ENCODE data around the gene NMRAL1. TPM values are rescaled to one million over a fixed set of nuclear protein-coding genes. Genes with fewer than 3 reads are reported as not detected.

Gene NMRAL1
- total and polyA plus RNA-seq, 7 donors, result 2.5 to 5.5 (median 4.1) TPM

DNA sequence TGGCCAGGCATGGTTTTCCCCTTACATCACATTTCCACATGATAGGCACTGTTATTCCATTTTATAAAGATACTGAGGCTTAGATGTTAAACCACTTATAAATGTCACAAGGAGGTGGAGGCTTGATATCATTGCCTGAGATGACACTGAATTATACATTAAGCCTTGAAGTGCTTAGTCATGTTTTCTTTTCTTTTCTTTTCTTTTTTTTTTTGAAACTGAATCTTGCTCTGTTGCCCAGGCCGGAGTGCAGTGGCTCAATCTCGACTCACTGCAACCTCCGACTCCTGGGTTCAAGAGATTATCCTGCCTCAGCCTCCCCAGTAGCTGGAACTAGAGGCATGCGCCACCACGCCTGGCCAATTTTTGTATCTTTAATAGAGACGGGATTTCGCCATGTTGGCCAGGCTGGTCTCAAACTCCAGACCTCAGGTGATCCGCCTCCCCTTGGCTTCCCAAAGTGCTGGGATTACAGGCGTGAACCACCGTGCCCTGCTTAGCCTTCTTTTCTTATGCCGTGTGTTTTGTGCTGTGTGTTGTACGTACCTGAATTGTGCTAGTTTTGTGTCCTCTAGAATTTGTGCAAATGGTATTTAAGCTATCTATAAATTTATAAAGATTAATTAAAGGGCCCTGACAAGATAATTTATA is 47.6 kb downstream of the NMRAL1 start:
- TF ChIP-seq, protein P1, sequence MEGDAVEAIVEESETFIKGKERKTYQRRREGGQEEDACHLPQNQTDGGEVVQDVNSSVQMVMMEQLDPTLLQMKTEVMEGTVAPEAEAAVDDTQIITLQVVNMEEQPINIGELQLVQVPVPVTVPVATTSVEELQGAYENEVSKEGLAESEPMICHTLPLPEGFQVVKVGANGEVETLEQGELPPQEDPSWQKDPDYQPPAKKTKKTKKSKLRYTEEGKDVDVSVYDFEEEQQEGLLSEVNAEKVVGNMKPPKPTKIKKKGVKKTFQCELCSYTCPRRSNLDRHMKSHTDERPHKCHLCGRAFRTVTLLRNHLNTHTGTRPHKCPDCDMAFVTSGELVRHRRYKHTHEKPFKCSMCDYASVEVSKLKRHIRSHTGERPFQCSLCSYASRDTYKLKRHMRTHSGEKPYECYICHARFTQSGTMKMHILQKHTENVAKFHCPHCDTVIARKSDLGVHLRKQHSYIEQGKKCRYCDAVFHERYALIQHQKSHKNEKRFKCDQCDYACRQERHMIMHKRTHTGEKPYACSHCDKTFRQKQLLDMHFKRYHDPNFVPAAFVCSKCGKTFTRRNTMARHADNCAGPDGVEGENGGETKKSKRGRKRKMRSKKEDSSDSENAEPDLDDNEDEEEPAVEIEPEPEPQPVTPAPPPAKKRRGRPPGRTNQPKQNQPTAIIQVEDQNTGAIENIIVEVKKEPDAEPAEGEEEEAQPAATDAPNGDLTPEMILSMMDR (IDR thresholded peaks at IDR 0.05), result no peak
- intact Hi-C loops (cut with DNase I), result loop anchor here in 1 of 2 donors (10.0 kb wide), 1 partner anchor 48 kb away; the partner anchor contains the start of genes HMOX2 and NMRAL1
- DNase-seq (no peak), ATAC-seq (no peak)
- H3K4me1 ChIP-seq, result peaks cover 18% of the 10 kb centered on the region
- peaks cover 2 to 15% of the 10 kb centered on the region in 2 donors for H3K36me3 ChIP-seq (ENCODE audit: insufficient read depth in 1 of 2, low read depth in 1 of 2)
- no peaks in the 10 kb centered on the region for H3K27me3 ChIP-seq (ENCODE audit: insufficient read depth in 3 of 3, low read length in 2 of 3)
- WGBS, 3 donors, result 85 to 86% (median 85%) methylated on average over 12 of the region's 12 CpGs
- H3K27ac ChIP-seq, result peak overlapping the region; percentile 99
- peak overlapping the region; percentile 99 for H3K4me3 ChIP-seq
- H3K9me3 ChIP-seq, result no peaks in the 10 kb centered on the region

DNA sequence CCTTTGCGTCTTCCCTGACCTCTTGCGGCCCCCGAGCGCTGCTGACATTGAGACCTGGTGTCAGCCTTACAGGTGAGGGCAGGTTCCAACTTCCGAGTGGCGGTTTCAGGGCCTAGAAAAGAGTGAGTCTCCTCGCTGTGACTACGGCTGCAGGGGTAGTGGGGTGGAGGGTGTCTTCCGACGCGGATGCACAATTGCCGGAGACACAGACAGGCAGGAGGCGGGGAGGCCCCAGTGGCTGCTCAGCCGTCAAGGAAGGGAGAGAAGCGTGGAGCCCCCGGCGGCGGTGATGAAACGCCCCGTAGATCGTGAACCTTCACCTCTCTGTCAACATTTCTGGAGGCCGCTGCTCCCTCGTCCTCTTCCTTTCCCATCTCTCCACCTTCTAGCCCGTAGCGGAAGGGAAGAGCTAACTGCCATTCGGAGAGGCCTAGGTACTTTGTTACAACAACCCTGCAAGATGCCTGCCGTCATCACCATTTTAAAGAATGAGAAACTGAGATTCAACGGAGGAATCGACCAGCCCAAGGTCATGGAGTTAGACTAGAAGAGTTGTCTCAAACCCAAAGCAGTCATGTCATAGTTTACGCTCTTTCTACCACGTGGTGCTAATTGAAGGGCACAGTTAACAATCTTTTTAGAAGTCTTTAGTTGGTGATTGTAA is 48.3 kb downstream of the NMRAL1 start:
- DNase-seq (no peak), ATAC-seq (peak; percentile 15 to 45 (median 41))
- peaks cover 18% of the 10 kb centered on the region for H3K4me1 ChIP-seq
- 2 to 3% (median 3%) methylated on average over 31 of the region's 31 CpGs for WGBS, 3 donors
- intact Hi-C loops (cut with DNase I), result loop anchor here in 1 of 2 donors (10.0 kb wide), 1 partner anchor 49 kb away; the partner anchor contains the start of genes HMOX2 and NMRAL1
- peak overlapping the region; percentile 99 for H3K27ac ChIP-seq
- H3K9me3 ChIP-seq, result no peaks in the 10 kb centered on the region
- TF ChIP-seq, protein P1 (IDR thresholded peaks at IDR 0.05), result no peak
- H3K4me3 ChIP-seq, result peak overlapping the region; percentile 99
- H3K27me3 ChIP-seq (ENCODE audit: insufficient read depth in 3 of 3, low read length in 2 of 3), result no peaks in the 10 kb centered on the region
- peaks cover 2 to 8% of the 10 kb centered on the region in 2 donors for H3K36me3 ChIP-seq (ENCODE audit: insufficient read depth in 1 of 2, low read depth in 1 of 2)

DNA sequence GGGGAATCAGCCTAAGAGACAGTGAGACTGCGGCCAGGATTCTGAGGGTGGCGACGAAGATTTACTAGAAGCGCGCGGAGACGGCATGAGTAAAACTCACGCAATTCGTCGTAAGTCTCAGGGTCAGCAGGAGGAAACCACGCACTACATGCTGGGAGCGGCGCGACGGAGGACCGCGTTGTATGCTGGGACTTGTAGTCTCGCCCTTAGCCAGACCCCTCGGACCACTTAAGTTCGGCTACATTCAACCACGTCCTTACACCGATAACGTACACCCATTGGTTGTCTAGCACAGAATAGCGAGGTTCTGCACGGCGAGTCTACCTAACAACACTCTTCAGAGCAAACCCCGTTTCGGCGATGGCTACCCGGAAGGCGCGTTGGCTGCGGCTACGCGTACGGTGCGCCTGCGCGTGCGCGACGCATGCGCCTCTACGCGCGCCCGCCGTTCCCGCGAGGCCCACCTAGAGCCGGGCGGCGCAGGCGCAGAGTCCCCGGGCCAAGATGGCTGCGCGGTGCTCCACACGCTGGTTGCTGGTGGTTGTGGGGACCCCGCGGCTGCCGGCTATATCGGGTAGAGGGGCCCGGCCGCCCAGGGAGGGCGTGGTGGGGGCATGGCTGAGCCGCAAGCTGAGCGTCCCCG is 48.9 kb downstream of the NMRAL1 start, which contains the start of gene DNAJA3:
Gene DNAJA3, plus strand, starts transcription at position 491 of the 643 bp plus-strand sequence. Its CDS starts 14 bp downstream, at position 505.
- Histone ChIP-seq H3K27ac (peak within 1 kb of the TSS; percentile 99), H3K36me3 (ENCODE audit: insufficient read depth in 1 of 2, low read depth in 1 of 2) (peaks cover 2 to 5% of the 10 kb centered on the region in 2 donors), H3K9me3 (no peaks in the 10 kb centered on the region), H3K4me3 (peak within 1 kb of the TSS; percentile 99), H3K4me1 (peaks cover 18% of the 10 kb centered on the region), H3K27me3 (ENCODE audit: insufficient read depth in 3 of 3, low read length in 2 of 3) (no peaks in the 10 kb centered on the region)
- DNase-seq, result peak; percentile 92 to 96
- TF ChIP-seq, protein P1 (IDR thresholded peaks at IDR 0.05), result no peak
- intact Hi-C loops (cut with DNase I), result loop anchor here in 1 of 2 donors (10.0 kb wide), 1 partner anchor 49 kb away; the partner anchor contains the start of genes HMOX2 and NMRAL1
- 0 to 1% (median 0%) methylated on average over 59 to 68 of the region's 68 CpGs for WGBS, 3 donors
- ATAC-seq, result peak; percentile 96 to 97 (median 97)

DNA sequence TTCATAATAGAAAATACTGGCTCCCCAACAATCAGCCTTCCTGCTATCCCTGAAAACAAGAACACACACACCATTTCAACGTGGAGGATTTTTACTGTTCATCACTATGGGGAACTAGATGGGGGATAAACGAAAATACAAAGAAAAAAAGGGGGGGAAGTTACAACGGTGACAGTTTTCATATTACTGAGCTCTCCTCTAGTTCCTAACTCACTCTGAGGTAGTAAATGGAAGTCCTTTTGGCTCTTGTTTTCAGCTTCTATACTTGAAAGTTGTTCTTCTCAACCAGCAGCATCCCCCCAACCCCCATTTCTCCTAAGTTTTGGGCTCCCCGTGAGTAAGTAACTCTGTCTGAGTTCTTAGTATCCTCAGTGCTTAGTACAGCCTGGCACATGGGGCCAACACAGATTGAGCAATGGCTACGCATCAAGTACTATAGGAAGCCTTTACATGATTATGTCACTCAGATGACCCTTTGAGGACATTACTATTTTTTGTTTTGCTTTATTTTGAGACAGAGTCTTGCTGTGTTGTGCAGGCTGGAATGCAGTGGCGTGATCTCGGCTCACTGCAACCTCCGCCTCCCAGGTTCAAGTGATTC is 53.8 kb downstream of the NMRAL1 start:
- Histone ChIP-seq H3K27ac (no peak overlapping the region), H3K36me3 (ENCODE audit: insufficient read depth in 1 of 2, low read depth in 1 of 2) (no peaks in the 10 kb centered on the region), H3K9me3 (no peaks in the 10 kb centered on the region), H3K4me3 (no peak overlapping the region), H3K4me1 (peaks cover 5% of the 10 kb centered on the region), H3K27me3 (ENCODE audit: insufficient read depth in 3 of 3, low read length in 2 of 3) (no peaks in the 10 kb centered on the region)
- ATAC-seq (no peak), DNase-seq (no peak)
- TF ChIP-seq, protein P1 (IDR thresholded peaks at IDR 0.05), result no peak
- WGBS, 3 donors, result 79 to 85% (median 81%) methylated on average over 8 of the region's 8 CpGs
- intact Hi-C loops (cut with DNase I), result loop anchor here in 1 of 2 donors (10.0 kb wide), 1 partner anchor 54 kb away; the partner anchor contains the start of genes HMOX2 and NMRAL1

All from psoas muscle (tissue), 8 donors.